Liver (tissue), 9 donors: ENCODE results near the gene FYCO1. TPM values are rescaled to one million over a fixed set of nuclear protein-coding genes. Genes with fewer than 3 reads are reported as not detected.

Experiments used
- DNase-seq: peaks from one replicate; pipeline ENCODE4 v3.0.0-alpha.2; 2017; ENCODE audit warnings: low spot score
- H3K27ac ChIP-seq, 2 donors: one replicate each; pipeline ENCODE4 v1.7.0; 2013; ENCODE audit warnings: inconsistent platforms in 2 of 2, low read length in 2 of 2, control low read depth in 1 of 2, low read depth in 1 of 2, mild to moderate bottlenecking in 1 of 2
- H3K27me3 ChIP-seq, 4 donors: one replicate each; pipeline versions ENCODE4 v1.6.1 to v1.7.0; 2013; ENCODE audit warnings: low read length in 3 of 4, inconsistent platforms in 1 of 4, mild to moderate bottlenecking in 1 of 4, moderate library complexity in 1 of 4; ENCODE audit not compliant: control insufficient read depth in 4 of 4, insufficient read depth in 4 of 4
- H3K36me3 ChIP-seq, 4 donors: one replicate each; pipeline versions ENCODE4 v1.6.1 to v1.7.0; 2013; ENCODE audit warnings: low read length in 3 of 4, mild to moderate bottlenecking in 3 of 4, low read depth in 1 of 4, moderate library complexity in 1 of 4; ENCODE audit not compliant: control insufficient read depth in 4 of 4, insufficient read depth in 3 of 4
- H3K4me1 ChIP-seq, 4 donors: one replicate each; pipeline versions ENCODE4 v1.6.1 to v1.7.0; 2013; ENCODE audit warnings: low read length in 3 of 4, mild to moderate bottlenecking in 3 of 4, moderate library complexity in 1 of 4; ENCODE audit not compliant: control insufficient read depth in 4 of 4, insufficient read depth in 4 of 4
- H3K4me3 ChIP-seq, 3 donors: one replicate each; pipeline versions ENCODE4 v1.6.1 to v1.7.0; 2013; ENCODE audit warnings: low read length in 3 of 3, control low read depth in 1 of 3, low read depth in 1 of 3, mild to moderate bottlenecking in 1 of 3
- H3K9ac ChIP-seq, 2 donors: one replicate each; pipeline ENCODE4 v1.7.0; 2013; ENCODE audit warnings: low read length in 2 of 2, mild to moderate bottlenecking in 2 of 2, moderate library complexity in 2 of 2, control low read depth in 1 of 2, low read depth in 1 of 2
- H3K9me3 ChIP-seq, 4 donors: one replicate each; pipeline versions ENCODE4 v1.6.1 to v1.7.0; 2013; ENCODE audit warnings: low read length in 3 of 4; ENCODE audit not compliant: control insufficient read depth in 4 of 4
- ATF3 ChIP-seq: IDR thresholded peaks from 2 replicates; pipeline ENCODE4 v1.6.1; 2016; ENCODE audit warnings: antibody characterized with exemption
- CTCF ChIP-seq: fragments of 150-350 bp; IDR thresholded peaks from 2 replicates; pipeline ENCODE4 v1.5.1; 2017; ENCODE audit warnings: improper control_type of control experiment, low read depth, low read length; ENCODE audit not compliant: missing input control
- EGR1 ChIP-seq, 2 donors: IDR thresholded peaks; 2 replicates each; pipeline ENCODE4 v1.6.1; 2016 to 2018; ENCODE audit warnings: antibody characterized with exemption in 2 of 2, low read depth in 2 of 2
- FOXA1 ChIP-seq: IDR thresholded peaks from 2 replicates; pipeline ENCODE4 v1.6.1; 2016; ENCODE audit warnings: antibody characterized with exemption
- FOXA2 ChIP-seq: IDR thresholded peaks from 2 replicates; pipeline ENCODE4 v1.6.1; 2016; ENCODE audit warnings: antibody characterized with exemption
- GABPA ChIP-seq, 2 donors: IDR thresholded peaks in 1 of 2; conservative IDR thresholded peaks in 1 of 2; 2 replicates each; pipeline ENCODE4 v1.6.1; 2016; ENCODE audit warnings: antibody characterized with exemption in 2 of 2, mild to moderate bottlenecking in 1 of 2, moderate library complexity in 1 of 2
- HNF4A ChIP-seq, 2 donors: conservative IDR thresholded peaks; 2 replicates each; pipeline ENCODE4 v1.6.1; 2016; ENCODE audit warnings: antibody characterized with exemption in 2 of 2, mild to moderate bottlenecking in 2 of 2
- HNF4G ChIP-seq: IDR thresholded peaks from 2 replicates; pipeline ENCODE4 v1.6.1; 2016; ENCODE audit warnings: antibody characterized with exemption
- JUND ChIP-seq, 2 donors: IDR thresholded peaks; 2 replicates each; pipeline ENCODE4 v1.6.1; 2016; ENCODE audit warnings: antibody characterized with exemption in 2 of 2
- MAX ChIP-seq: IDR thresholded peaks from 2 replicates; pipeline ENCODE4 v1.6.1; 2016; ENCODE audit warnings: antibody characterized with exemption
- NR2F2 ChIP-seq: IDR thresholded peaks from 2 replicates; pipeline ENCODE4 v1.6.1; 2016; ENCODE audit warnings: antibody characterized with exemption
- RAD21 ChIP-seq, 2 donors: IDR thresholded peaks; 2 replicates each; pipeline ENCODE4 v1.6.1; 2016; ENCODE audit warnings: antibody characterized with exemption in 2 of 2, mild to moderate bottlenecking in 2 of 2
- RXRA ChIP-seq, 2 donors: IDR thresholded peaks; 2 replicates each; pipeline ENCODE4 v1.6.1; 2017 to 2018; ENCODE audit warnings: antibody characterized with exemption in 2 of 2, mild to moderate bottlenecking in 1 of 2
- SP1 ChIP-seq: IDR thresholded peaks from 2 replicates; pipeline ENCODE4 v1.6.1; 2018; ENCODE audit warnings: antibody characterized with exemption, mild to moderate bottlenecking
- TAF1 ChIP-seq: conservative IDR thresholded peaks from 2 replicates; pipeline ENCODE4 v1.6.1; 2016; ENCODE audit warnings: antibody characterized with exemption, mild to moderate bottlenecking
- YY1 ChIP-seq: IDR thresholded peaks from 2 replicates; pipeline ENCODE4 v1.6.1; 2016; ENCODE audit warnings: antibody characterized with exemption, mild to moderate bottlenecking
- WGBS: extraction: QIAGEN DNeasy Blood & Tissue Kit; methylation state at CpG from one replicate; pipeline ENCODE4 v1.1.7; 2013; 5-methylcytosine and 5-hydroxymethylcytosine counted together
- polyA plus RNA-seq, 2 donors: library from polyadenylated mRNA; stranded (reverse) in 1 of 2; unstranded in 1 of 2; fragments of 200-250 nt in 1 of 2; fragments of >200 nt in 1 of 2; fragmentation: Nextera tagmentation in 1 of 2; extraction: Ambion mirVana in 1 of 2; gene quantifications; one replicate each; pipeline versions ENCODE4 v1.2.1 to v1.2.3, GENCODE V29; 2013 to 2015
- total RNA-seq, 2 donors: library from RNA; depleted of rRNA; stranded (reverse); fragments of >200 nt; gene quantifications; one replicate each; pipeline ENCODE4 v1.2.3, GENCODE V29; 2014
- TF ChIP-seq, protein P1 (sequence below): IDR thresholded peaks from 2 replicates; pipeline ENCODE4 v1.6.1; 2016; ENCODE audit warnings: antibody characterized with exemption
- TF ChIP-seq, protein P2 (sequence below): IDR thresholded peaks from 2 replicates; pipeline ENCODE4 v1.6.1; 2016; ENCODE audit warnings: antibody characterized with exemption, mild to moderate bottlenecking
- donor health status: healthy.
- donor health status: healthy.
- donor health status: healthy.
- donor health status: healthy.
- donor health status: healthy.

The FYCO1 gene
- total and polyA plus RNA-seq, 4 donors, result 3.0 to 17.1 (median 10.2) TPM

GRCh38 chr3:45980819-45981218 lies 14.8 kb downstream of the FYCO1 start:
- Histone ChIP-seq H3K4me1 (peaks cover 11 to 17% (median 12%) of the 10 kb centered on the region in 4 donors), H3K9ac (no peak overlapping the region), H3K27me3 (no peaks in the 10 kb centered on the region), H3K9me3 (no peaks in the 10 kb centered on the region), H3K4me3 (no peak overlapping the region), H3K36me3 (peaks cover 2 to 64% (median 42%) of the 10 kb centered on the region in 4 donors), H3K27ac (no peak overlapping the region)
- 69% methylated on average over 2 of the region's 2 CpGs for WGBS
- DNase-seq, result no peak
- TF ChIP-seq RXRA (IDR thresholded peaks at IDR 0.05) (no peak), JUND (IDR thresholded peaks at IDR 0.05) (no peak), ATF3 (no peak), FOXA1 (no peak), HNF4A (conservative IDR thresholded peaks at IDR 0.05) (no peak), RAD21 (IDR thresholded peaks at IDR 0.05) (no peak), EGR1 (IDR thresholded peaks at IDR 0.05; ENCODE audit: low read depth in 2 of 2) (no peak), FOXA2 (no peak), CTCF (no peak), MAX (no peak), YY1 (no peak), NR2F2 (no peak), SP1 (no peak), TAF1 (no peak), HNF4G (no peak), GABPA (IDR thresholded peaks at IDR 0.05 in 1 of 2, conservative IDR thresholded peaks at IDR 0.05 in 1 of 2) (no peak)
- TF ChIP-seq, protein P1, sequence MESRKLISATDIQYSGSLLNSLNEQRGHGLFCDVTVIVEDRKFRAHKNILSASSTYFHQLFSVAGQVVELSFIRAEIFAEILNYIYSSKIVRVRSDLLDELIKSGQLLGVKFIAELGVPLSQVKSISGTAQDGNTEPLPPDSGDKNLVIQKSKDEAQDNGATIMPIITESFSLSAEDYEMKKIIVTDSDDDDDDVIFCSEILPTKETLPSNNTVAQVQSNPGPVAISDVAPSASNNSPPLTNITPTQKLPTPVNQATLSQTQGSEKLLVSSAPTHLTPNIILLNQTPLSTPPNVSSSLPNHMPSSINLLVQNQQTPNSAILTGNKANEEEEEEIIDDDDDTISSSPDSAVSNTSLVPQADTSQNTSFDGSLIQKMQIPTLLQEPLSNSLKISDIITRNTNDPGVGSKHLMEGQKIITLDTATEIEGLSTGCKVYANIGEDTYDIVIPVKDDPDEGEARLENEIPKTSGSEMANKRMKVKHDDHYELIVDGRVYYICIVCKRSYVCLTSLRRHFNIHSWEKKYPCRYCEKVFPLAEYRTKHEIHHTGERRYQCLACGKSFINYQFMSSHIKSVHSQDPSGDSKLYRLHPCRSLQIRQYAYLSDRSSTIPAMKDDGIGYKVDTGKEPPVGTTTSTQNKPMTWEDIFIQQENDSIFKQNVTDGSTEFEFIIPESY, result no peak
- TF ChIP-seq, protein P2, sequence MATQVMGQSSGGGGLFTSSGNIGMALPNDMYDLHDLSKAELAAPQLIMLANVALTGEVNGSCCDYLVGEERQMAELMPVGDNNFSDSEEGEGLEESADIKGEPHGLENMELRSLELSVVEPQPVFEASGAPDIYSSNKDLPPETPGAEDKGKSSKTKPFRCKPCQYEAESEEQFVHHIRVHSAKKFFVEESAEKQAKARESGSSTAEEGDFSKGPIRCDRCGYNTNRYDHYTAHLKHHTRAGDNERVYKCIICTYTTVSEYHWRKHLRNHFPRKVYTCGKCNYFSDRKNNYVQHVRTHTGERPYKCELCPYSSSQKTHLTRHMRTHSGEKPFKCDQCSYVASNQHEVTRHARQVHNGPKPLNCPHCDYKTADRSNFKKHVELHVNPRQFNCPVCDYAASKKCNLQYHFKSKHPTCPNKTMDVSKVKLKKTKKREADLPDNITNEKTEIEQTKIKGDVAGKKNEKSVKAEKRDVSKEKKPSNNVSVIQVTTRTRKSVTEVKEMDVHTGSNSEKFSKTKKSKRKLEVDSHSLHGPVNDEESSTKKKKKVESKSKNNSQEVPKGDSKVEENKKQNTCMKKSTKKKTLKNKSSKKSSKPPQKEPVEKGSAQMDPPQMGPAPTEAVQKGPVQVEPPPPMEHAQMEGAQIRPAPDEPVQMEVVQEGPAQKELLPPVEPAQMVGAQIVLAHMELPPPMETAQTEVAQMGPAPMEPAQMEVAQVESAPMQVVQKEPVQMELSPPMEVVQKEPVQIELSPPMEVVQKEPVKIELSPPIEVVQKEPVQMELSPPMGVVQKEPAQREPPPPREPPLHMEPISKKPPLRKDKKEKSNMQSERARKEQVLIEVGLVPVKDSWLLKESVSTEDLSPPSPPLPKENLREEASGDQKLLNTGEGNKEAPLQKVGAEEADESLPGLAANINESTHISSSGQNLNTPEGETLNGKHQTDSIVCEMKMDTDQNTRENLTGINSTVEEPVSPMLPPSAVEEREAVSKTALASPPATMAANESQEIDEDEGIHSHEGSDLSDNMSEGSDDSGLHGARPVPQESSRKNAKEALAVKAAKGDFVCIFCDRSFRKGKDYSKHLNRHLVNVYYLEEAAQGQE, result no peak
